ENCODE results near the gene AUTS2.

AUTS2 gene

DNA sequence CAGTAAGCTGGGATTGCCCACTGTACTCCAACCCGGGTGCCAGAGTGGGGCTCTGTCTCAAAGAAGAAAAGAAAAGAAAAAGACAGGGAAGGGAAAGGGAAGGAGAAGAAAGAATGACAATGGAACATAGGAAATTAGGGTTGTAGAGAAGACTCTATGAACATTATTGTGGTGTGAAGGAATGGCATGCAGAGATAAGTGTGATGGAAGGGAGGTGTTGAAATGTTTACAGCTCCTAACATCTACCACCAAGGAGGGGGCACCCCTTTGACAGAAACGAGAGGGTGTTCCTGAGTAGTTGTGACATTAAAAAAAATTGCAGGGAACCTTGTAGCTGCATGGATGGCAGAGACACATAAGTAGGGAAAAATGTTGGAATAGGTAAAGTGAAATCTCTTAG is 27.5 kb downstream of the AUTS2 start:
- no peak for DNase-seq

DNA sequence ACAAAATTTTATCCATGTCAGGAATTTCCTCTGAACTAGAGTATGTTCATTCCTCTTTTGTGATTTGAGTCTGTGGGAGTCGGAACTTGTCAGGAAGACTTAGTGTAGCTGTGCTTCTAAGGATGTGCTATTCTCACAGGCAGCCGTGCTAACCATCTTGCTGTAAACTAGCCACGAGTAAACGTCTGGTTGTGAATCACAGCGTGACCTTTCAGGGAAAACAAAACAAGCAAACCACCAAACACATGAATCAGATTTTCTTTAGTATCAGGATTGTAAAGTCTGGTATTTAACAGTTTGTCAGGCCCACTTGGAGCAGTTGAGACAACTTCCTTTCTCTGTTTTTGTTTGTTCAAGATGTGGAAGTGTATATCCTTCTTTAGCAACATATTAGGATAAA is 32.0 kb downstream of the AUTS2 start:
- no peak for DNase-seq

DNA sequence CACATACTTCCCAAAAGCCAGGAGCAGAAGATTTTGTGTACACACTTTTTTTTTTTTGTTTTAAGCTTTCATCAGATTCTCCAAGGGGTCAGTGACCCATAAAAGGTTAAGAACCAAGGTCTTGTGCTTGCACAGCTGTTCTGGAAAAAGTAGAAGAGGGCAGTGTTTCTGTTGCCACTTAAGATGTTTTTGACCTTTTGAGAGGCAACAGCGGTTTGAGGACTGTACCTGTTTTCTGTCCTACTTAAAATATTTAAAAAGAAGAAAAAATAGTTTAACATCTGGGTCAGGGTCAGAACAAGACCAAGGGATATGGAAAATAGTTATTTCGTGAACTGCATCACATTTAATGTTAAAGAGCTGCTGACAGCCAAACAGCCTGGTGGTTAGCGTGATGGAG is 32.9 kb downstream of the AUTS2 start:
- no peak for DNase-seq

DNA sequence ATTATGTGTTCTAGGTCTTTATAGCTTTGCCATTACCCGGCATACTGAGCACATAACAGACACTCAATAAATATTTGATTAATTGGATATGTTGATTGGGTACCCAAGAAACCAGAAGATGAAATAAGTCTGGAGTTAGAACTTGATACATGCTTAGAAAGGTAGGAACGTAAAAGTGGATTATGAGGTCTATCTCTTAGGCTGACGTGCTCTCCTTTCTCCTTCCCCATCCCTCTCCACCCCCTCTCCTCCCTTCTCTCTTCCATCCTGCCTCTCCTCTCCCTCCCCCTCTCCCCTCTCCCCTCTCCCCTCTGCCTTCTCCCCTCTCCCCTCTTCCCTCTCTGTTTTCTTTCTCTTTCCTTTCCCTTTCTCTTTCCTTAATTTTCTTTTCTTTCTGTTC is 34.0 kb downstream of the AUTS2 start:
- no peak for DNase-seq

DNA sequence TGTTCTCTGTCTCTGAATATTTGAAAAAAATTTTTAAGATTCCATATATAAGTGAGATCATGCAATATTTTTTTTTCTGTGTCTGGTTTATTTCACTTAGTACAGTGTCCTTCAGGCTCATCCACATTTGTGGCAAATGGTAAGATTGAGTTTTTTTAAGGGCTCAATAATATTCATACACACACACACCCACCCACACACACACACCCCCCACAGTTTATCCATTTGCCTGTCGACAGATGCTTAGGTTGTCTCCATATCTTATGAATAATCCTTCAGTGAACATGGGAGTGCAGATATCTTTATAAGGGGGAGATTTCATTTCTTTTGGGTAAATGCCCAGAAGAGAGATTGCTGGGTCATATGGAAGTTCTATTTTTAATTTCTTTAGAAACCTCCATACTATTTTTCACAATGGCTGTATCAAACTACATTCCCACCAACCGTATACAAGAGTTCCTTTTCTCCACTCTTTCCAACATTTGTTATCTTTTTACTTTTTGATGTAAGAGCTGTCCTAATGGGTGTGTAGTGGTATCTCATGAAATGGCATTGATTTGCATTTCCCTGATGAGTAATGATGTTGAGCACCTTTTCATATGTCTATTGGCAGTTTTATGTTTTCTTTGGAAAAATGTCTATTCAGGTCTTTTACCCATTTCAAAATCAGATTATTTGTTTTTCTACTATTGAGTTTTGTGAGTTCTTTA is 35.0 kb downstream of the AUTS2 start:
- DNase-seq = no peak

DNA sequence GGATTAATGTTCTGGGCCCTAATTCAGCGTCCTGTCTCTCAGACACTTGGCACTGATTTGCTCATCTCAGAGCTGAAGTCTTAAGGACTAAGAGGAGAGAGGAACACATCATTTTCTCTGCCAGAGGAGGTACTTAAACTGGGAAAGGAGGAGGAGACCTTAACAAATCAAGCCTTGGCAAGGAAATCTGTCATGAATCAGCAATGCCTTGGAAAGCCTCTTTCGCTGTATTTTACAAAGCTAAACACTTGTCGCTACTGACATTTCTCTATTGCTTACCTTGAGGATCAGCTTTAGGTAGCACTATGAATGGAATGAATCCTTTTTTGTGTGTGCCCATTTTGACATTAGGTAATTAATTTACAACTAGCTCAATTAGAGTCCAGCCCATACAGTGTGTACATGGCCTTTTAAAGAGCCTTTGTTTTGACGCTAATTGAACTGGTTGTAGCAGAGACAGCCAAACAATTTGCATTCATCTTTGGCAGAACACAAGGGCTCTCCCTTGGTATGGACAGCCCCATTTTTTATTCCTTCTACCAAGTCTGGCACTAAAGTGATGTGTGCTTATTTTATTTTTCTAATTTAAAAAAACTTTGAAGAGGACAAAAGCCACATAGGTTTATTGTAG is 37.4 kb downstream of the AUTS2 start:
- DNase-seq = no peak

DNA sequence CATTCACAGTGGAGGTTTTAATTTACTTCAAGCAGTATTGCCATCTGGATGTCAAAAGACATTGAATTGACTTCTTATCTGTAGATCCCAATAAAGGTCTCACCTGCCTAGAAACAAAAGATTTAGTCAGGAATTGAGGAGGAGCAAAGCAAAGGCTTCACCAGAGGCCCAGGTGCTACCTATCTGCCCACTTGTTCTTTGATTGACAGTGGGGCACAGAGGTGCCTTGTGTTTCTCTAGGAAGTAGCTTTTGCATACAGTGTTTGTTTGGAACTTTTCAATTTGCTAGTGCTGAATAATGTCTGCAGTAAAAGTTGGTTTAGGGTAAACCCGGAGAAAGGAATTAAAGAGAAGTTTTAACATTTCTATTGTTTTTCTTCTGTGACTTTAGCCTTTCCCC is 40.4 kb downstream of the AUTS2 start:
- no peak for DNase-seq

DNA sequence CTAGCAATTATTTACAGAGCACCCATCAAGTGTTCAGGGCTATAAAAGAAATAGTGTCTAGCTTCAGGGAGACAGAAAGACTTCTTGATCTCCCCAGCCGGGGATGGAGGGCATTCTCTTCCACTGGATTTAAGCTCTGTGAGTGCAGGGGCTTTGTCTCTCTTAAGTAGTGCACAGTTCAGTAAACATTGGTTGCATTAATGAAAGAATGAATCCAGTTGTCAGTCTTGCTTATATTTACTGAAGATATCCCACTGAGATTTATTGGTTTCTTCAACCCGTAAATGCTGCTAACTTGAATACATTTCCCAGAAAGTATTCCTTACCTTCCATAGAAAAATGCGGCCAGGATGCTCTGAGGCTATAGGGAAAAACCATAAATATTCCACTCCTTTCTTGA is 41.9 kb downstream of the AUTS2 start:
- DNase-seq = no peak

DNA sequence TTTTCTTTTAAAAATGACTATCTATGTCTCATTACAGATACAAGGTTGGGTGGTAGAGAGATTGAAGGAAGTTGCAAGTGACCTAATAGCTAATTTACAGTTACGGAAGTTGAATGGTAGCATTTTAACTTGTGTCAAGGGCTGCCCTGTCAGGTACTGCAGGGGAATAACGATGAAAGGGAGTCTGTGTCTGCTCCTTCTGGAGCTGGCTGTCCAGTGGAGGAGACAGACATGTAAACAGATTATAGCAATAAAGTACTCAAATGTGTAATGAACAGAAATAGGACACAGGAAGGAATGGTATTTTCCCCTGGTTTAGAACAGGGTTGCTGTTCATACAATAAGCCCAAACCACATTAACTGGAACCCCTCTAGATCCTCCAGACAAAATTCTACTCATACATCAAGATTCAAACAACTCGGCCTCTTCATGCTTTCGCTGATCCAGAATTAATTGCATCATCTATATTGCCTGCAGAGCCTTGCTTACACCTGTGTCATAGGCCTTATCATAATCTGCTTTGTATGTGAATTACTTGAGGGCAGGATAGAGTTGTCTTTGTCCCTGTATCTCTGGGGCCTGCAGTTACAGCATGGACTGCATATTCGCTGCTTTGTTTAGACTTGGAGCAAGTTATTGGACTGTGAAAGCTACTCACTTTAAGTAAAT is 42.8 kb downstream of the AUTS2 start:
- DNase-seq = no peak

DNA sequence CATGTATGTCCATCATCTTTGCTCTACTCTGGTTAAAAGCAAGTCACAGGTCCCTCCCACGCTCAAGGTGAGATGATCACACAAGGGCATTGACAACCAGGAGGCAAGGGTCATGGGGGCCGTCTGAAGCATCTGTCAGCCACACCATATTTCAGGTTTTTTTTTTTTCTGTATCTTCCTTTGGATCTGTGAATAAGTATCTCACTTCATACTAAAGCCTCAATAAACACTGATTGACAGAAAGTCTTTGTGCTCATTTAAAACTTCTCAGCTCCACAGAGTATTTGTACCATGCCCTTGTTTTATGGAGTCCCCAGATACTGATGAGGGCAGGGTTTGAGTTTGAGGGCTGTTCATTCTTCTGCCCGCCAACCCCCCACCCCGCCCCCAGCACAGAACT is 45.0 kb downstream of the AUTS2 start:
- DNase-seq = no peak

DNA sequence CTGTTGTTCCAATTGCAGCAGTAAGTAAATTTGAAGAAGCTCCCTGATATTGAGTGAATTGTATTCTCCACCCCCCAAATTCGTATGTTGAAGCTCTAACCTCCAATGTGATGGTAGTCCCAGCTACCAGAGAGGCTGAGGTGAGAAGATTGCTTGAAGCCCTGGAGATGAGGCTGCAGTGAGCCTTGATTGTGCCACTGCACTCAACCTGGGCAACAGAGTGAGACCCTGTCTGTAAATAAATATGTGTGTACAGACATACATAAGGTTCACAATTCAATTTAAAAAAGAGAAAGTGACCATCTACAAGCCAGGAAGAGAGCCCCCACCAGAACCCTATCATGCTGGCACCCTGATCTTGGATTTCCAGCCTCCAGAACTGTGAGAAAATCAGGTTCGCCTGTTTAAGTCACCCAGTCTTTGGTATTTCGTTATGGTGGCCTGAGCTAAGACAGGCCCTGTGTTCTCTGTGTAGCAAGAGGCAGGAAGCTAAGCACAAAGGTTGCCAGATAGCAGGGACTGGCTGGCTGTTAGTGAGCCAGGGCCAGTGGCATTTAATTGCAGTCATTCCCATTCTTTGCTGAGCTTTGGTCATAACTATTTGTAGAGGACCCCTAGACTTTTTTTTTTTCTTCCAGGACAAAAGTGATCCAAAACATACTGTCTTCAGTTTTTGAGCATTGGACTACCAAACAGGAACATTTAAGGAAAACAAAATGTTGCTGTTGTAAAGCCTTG is 45.6 kb downstream of the AUTS2 start:
- no peak for DNase-seq

DNA sequence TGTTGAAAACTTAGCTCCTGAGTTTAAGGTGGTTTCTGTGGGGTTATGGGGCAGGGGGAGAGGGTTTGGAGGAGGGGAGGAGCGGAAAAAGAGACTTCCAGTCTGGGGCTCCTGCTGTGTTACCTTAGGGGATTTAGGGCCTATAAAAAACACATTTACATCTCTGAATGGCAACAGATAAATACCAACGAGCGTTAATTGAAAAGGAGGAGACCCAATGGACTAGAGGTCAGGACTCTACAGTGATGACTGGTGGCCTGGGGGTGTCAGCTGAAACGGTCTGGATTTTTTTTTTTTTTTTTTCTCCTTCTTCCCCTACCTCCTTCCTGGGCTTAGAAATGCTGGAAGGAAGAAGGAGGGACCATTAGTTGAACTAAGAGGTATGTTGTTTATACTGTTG is 47.4 kb downstream of the AUTS2 start:
- DNase-seq = no peak

DNA sequence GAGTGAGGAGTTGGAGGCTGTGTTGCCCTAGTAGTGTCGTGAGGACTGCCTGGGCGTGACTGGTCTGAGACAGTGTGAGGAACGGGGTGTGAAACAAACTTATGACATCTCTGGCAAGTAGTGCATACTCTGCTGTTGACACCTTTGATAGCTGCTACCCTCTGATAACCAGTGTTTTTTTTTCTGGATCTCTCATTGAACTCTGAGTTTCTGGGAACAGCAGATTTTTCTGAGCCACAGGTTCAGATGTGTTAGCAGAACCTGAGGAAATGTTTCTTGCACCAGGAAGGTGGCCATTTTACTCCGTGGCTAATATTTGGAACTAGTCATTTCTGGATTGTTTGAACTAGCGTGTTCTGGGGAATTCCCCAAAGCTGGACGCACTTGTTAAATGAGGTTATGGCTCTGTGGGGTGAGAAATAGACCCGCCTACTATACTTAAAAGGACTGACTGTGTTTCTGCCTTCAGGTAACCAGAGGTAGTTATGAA is 52.9 kb downstream of the AUTS2 start:
- DNase-seq = no peak

DNA sequence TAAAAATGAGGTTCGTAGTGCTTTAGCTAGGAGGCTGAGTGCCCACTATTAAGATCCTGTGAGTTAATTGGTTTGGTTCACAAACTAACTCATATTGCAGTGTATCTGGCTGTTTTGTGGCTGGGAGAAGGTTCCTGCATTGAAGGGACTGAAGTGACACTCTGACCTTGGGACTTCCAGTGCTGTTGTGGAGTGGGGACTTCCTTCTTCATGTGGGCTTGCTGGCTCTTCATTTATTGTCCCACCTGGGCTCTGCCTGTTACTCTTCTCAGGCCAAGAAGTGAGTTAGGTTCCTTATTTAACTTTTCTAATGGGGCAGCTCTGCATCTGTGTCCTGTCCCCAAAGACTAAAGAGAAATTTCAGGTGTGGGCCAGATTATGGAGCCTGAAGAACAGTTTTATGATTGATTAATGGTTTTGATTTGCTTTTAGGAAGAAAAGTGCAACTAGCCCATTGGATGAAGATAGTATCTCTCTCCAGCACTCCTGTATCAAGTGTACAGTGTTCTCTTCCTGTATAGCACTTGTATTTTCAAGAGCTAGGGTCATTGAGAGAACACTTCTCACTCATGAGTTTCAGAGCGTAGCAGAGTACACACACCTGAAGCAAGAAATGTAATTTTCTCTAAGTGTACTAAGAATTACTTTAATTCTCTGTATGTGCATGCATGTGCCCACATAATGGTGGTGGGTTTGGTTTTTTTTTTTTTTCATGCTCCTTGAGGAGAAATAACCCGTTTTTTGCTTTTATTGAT is 54.8 kb downstream of the AUTS2 start:
- DNase-seq = no peak

DNA sequence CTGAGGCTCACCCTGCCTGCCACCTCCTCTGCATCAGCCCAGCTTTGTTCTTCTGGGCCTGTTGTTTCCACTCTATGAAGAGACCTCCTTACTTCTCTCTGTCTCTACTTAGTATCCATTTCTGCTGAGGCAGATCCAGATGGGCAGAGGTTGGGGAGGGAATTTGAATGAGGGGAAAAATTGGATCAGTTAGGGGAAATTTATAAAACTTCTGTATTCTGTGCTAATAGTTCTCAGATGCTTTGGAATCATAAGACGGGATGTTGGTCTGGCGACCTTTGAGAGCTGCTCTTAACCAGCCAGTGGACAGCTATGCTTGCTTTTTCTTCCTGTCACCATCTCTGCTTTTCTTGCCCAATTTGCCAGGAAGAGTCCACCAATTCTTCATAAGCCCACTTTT is 55.5 kb downstream of the AUTS2 start:
- no peak for DNase-seq

DNA sequence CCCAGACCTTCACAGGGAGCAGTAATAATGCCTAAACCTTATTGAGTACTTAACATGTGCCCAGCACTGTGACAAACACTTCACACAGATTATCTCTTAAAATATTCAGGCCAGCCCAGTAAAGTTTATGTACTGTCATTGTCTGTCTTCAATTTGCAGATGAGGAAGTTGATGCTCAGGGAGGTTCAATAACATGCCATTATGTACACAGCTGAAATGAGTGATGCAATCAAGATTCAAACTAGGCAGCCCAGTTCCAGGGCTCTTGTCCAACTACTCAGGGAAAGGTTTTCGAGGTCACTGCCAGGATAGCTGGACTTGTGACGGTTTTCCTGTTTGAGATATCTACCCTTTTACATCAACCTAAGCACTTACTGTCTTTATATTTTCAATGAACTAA is 56.1 kb downstream of the AUTS2 start:
- DNase-seq = no peak

DNA sequence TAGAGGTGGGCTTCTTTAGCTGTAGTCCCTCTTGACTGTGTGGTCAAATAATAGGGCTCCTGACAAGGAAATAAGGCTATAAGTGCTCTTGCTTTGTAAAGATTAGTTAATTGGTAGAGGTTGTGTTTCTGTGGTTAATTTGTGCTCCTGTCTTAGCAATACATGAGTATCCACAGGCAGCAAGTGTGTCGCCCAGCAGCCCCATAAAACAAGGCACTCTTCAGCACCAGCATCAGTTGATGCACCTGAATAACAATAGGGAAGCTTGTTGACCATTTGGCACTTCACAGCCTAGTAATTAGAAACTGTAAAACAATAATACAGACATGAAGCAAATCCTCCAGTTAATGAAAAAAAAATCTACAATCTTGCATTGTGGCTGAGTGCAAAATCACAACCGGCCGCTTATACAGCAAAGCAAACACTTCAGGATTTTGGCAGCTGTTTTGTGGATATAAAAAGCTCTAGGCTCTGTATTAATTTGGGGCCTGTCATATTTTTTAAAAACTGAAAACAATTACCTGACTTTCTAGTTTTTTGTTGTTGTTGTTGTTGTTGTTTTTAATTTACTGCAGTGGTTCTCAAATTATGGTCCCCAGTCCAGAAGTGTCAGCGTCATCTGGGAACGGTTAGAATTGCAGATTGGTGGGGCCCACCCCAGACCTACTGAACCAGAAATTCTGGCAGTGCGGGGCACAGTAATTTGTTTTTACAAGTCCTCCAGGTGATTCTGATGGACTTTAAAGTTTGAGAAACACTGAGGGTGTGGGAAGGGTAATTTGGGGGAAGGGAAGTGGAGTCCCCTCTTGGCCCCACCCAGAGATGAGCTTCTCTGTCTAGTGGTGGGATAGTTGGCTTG is 56.8 kb downstream of the AUTS2 start:
- no peak for DNase-seq

DNA sequence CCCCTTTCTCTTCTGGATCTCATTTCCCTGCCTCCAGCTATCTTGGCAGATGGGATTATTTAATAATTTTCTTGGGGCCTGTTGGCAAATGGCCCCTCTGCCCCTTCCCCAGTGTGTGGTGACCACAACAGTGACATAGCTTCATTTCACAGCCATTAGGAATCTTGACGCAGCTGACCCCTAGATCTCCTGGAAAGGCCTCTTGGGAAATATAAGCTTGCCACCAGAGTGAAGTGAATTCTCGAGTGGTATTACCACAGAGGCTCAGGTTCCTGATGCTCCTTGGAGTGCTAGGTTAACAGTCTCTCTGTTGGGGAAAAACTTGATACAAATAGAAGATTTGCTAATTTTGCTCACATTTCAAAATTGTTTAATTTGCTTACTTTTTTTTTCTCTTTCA is 57.8 kb downstream of the AUTS2 start:
- DNase-seq = no peak

DNA sequence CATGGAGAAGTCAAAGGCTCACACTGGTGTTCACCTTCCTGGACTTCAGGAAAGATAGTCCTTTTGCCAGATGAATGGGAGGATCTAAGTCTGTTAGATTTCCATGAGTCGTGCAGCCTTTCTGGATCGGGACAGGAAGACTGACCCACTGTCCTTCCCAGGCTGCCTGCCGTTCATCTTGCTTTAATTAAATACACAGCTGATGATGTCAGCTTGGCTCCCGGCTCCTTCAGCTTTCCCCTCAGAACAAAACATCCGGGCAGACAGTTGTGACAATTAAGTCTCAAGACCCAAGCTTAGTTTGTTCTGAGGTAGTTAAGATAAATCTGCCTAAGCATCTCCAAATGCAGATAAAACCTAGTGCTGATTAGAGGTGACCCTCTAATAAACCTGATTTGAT is 58.6 kb downstream of the AUTS2 start:
- no peak for DNase-seq

DNA sequence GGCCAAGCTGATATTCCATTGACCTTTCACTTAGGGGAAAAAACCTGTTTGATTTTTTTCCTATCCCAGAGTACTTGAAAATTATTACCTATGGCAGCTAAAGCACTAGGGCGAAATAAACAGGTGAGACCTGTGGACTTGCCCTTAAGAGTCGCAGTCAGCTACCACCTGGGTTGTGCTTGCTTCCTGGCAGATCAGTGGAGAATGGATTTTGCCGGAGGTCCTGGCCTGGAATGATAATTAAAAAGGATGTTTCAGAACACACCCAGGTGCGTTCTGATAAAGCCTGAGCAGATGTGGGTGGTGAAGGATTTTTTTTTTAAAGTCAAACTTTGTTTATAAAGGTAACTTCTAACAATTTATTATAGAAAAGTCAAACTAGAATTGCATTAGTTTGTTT is 59.1 kb downstream of the AUTS2 start:
- no peak for DNase-seq

DNA sequence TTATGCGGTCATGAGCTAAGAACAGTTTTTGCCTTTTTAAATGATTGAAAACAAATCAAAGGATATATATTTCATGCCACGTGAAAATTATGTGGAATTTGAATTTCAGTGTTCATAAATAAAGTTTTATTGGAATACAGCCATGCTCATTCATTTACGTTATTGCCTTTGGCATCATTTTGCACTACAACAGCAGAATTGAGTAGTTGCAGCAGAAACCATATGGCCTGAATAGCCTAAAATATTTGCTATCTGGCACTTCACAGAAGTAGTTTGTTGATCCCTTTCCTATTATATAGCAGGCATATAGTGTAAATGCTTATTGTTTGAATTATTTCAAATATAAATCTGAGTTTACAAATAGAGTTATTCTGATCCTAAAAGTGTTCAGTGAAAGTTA is 59.7 kb downstream of the AUTS2 start:
- DNase-seq = no peak

DNA sequence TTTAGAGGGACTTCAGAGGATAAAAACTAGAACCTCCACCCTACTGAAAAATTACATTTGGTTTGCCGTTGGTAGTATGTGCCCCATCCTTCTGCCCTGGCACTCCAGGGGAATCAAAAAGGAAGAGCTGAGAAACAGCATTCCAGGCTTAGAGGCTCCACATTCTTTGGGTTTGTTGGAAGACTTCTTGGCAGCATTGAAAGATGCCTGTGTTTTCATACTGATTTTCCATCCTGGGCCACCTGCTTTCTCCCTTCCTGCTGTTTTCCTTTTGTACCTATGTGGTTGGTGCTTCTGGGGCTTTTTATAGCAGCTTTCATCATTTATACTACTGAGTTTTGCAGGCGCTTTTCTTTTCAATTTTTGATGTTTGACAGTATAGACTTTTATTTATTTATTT is 61.7 kb downstream of the AUTS2 start:
- no peak for DNase-seq

Data from activated CD4-positive, alpha-beta T cell treated with anti-CD3 and anti-CD28 coated beads, Interleukin-2, amount 50 U/mL, for 48 hours (primary cell).